Panc1 (cell line): ENCODE results near the gene ASB5. TPM values are rescaled to one million over a fixed set of nuclear protein-coding genes. Genes with fewer than 3 reads are reported as not detected.

Experiments
- ATAC-seq: fragments of 200-7000 bp; cut with Tn5 transposase; 2 replicates; pipeline ENCODE4 v1.9.1; 2020; ENCODE audit warnings: mild to moderate bottlenecking, moderate library complexity
- BruUV-seq: library from RNA; stranded (reverse); fragments of 400-500 nt; replicated peaks from 2 replicates; lab custom pipeline; 2021; lab: Mats Ljungman, UMichigan
- CTCF ChIA-PET: fragments of 300-600 bp; sonication (Branson Sonifier 250); formaldehyde crosslinking; loops from one replicate; lab custom pipeline; 2022; ENCODE audit warnings: antibody characterized with exemption; lab: Charles Lee
- POLR2A ChIA-PET: fragments of 300-600 bp; sonication (Branson Sonifier 250); formaldehyde crosslinking; loops from one replicate; lab custom pipeline; 2022; ENCODE audit warnings: antibody characterized with exemption; lab: Charles Lee
- DNase-seq: peaks from one replicate; pipeline ENCODE4 v3.0.0-alpha.2; 2010; ENCODE audit warnings: low read depth, low spot score
- H3K27ac ChIP-seq: 2 replicates; pipeline ENCODE4 v1.5.1; 2011; ENCODE audit warnings: mild to moderate bottlenecking, low read length, inconsistent platforms
- H3K27me3 ChIP-seq: fragments of 200-500 bp; sonication (Bioruptor generic); 2 replicates; pipeline ENCODE4 v1.6.0; 2014; ENCODE audit warnings: low read length, inconsistent platforms; ENCODE audit not compliant: control insufficient read depth, insufficient read depth
- H3K36me3 ChIP-seq: fragments of 200-500 bp; sonication (Bioruptor generic); 2 replicates; pipeline ENCODE4 v1.5.1; 2014; ENCODE audit warnings: inconsistent platforms, mild to moderate bottlenecking, low read length, moderate library complexity; ENCODE audit not compliant: control insufficient read depth, insufficient read depth
- H3K4me1 ChIP-seq: 2 replicates; pipeline ENCODE4 v1.5.1; 2011; ENCODE audit warnings: inconsistent platforms, mild to moderate bottlenecking, low read length, moderate library complexity; ENCODE audit not compliant: control insufficient read depth, insufficient read depth
- H3K4me3 ChIP-seq, 2 experiments: 2 replicates each; pipeline ENCODE4 v1.5.1; 2011 to 2012; ENCODE audit warnings: low read depth in 2 of 2, low read length in 2 of 2, mild to moderate bottlenecking in 2 of 2, inconsistent platforms in 1 of 2, moderate library complexity in 1 of 2
- H3K9me3 ChIP-seq: fragments of 200-500 bp; sonication (Bioruptor generic); 2 replicates; pipeline ENCODE4 v1.5.1; 2014; ENCODE audit warnings: low read depth, mild to moderate bottlenecking, inconsistent platforms, low read length, moderate library complexity; ENCODE audit not compliant: control insufficient read depth, insufficient read depth
- CTCF ChIP-seq: fragments of 450-650 bp; IDR thresholded peaks from 2 replicates; pipeline ENCODE4 v1.5.1; 2017; ENCODE audit warnings: mild to moderate bottlenecking
- POLR2AphosphoS5 ChIP-seq: IDR thresholded peaks from 2 replicates; pipeline ENCODE4 v1.6.1; 2012; ENCODE audit warnings: mild to moderate bottlenecking, low read depth, low read length, moderate library complexity
- REST ChIP-seq, 2 experiments: IDR thresholded peaks; 2 replicates each; pipeline ENCODE4 v1.6.1; 2011 to 2012; ENCODE audit warnings: low read depth in 2 of 2, control low read depth in 1 of 2, low read length in 1 of 2, mild to moderate bottlenecking in 1 of 2, moderate library complexity in 1 of 2; ENCODE audit not compliant: insufficient read depth in 1 of 2
- SIN3A ChIP-seq: IDR thresholded peaks from 2 replicates; pipeline ENCODE4 v1.6.1; 2012; ENCODE audit warnings: low read depth, mild to moderate bottlenecking, low read length, moderate library complexity, borderline replicate concordance; ENCODE audit not compliant: insufficient read depth
- TCF7L2 ChIP-seq: IDR thresholded peaks from 2 replicates; pipeline ENCODE4 v1.6.1; 2011; ENCODE audit warnings: mild to moderate bottlenecking, low read depth, low read length, inconsistent platforms
- in situ Hi-C: cut with HindIII; loops from 2 replicates; pipeline ENCODE4 v1.10.0; 2016; ENCODE audit warnings: low sequenced_read_pairs, low pct_unique_long_range_greater_than_20kb
- intact Hi-C: fragments of 100-400 bp; cut with micrococcal nuclease; formaldehyde crosslinking; loops from one replicate; pipeline ENCODE4 v1.10.0; 2022; ENCODE audit not compliant: unreplicated experiment
- total RNA-seq: library from RNA; stranded (reverse); gene quantifications from one replicate; pipeline ENCODE4 v1.2.1, GENCODE V29; 2021; ENCODE audit not compliant: unreplicated experiment

Gene ASB5
- total RNA-seq, 1 experiment from 2014 or later: not detected

DNA sequence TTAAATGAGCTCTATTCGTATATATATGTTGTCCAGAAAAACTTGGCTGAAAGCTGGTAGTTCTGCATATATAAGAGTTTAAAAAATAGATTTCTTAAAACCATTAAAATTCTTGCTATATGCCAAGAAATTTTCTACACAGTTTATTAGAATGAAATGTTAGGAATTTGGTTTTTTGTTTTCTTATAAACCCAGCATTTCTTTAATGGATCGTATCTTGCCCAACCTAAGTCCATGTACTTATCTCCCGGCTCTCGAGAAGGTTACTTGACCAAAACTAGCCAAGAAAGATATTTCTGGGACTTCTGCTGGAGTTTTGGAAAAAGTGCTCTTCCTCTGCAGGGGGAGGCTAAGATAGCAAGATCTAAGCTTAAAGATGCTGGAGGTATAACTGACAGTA, 4.7 kb upstream of the ASB5 start:
- Histone ChIP-seq H3K4me1 (no peaks in the 10 kb centered on the region), H3K27ac (no peak overlapping the region), H3K27me3 (no peaks in the 10 kb centered on the region), H3K4me3 (no peak overlapping the region), H3K36me3 (no peaks in the 10 kb centered on the region), H3K9me3 (no peaks in the 10 kb centered on the region)
- ChIA-PET POLR2A (no interaction called here), CTCF (no interaction called here)
- ATAC-seq (no peak), DNase-seq (no peak)
- intact Hi-C loops: no loop called here
- in situ Hi-C loops: no loop called here
- TF ChIP-seq CTCF: no peak
- no peak for TF ChIP-seq TCF7L2
- no peak for TF ChIP-seq REST (IDR thresholded peaks at IDR 0.05; ENCODE audit: insufficient read depth in 1 of 2, low read depth in 2 of 2, low read length in 1 of 2)
- TF ChIP-seq SIN3A: no peak
- TF ChIP-seq POLR2AphosphoS5: no peak
- BruUV-seq: no TSS peak

GRCh38 chr4:176272799-176273198, 3.8 kb upstream of the ASB5 start:
- no TSS peak for BruUV-seq

More at GRCh38 chr4:176272799-176273198, 3.8 kb upstream of the ASB5 start:
- Histone ChIP-seq H3K27ac (no peak overlapping the region), H3K4me3 (no peak overlapping the region), H3K36me3 (no peaks in the 10 kb centered on the region), H3K9me3 (no peaks in the 10 kb centered on the region), H3K27me3 (no peaks in the 10 kb centered on the region), H3K4me1 (no peaks in the 10 kb centered on the region)
- POLR2A ChIA-PET: interaction anchor here (0.7 kb wide), 1 partner anchor 12 kb away, joined by 8 read pairs; no protein-coding TSS in a partner anchor
- CTCF ChIA-PET: interaction anchor here (0.6 kb wide), 1 partner anchor 1666 kb away, joined by 4 read pairs; no protein-coding TSS in a partner anchor
- in situ Hi-C loops (no loop called here), intact Hi-C loops (no loop called here)
- DNase-seq (no peak), ATAC-seq (no peak)
- TF ChIP-seq POLR2AphosphoS5: no peak
- no peak for TF ChIP-seq CTCF
- no peak for TF ChIP-seq TCF7L2
- TF ChIP-seq REST (IDR thresholded peaks at IDR 0.05; ENCODE audit: insufficient read depth in 1 of 2, low read depth in 2 of 2, low read length in 1 of 2): no peak
